ENCODE data around the gene KIRREL1. TPM values are rescaled to one million over a fixed set of nuclear protein-coding genes. Genes with fewer than 3 reads are reported as not detected.

Gene KIRREL1
- total RNA-seq, 4 donors from 2014 or later, result 8.2 to 18.3 (median 12.6) TPM

DNA sequence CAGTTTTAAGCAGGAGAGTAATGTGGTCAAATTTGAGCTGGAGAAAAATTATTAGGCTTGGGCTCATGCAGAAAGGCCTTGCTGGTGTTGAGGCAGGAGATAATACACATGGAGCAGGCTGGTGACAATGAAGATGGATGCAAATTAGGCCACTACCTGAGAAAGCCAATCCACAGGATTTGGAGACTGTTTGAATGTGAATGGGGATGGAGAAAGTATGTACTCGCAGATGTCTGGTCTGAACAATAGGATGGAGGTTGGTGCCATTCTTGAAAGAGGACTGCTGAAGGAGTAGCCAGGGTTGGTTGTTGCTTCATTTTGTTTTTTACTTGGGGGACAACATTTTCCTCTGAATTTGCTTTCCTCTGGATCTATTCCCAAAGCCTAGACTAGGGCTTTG lies 8.0 kb upstream of the KIRREL1 start:
- Histone ChIP-seq H3K4me3 (no peak overlapping the region), H3K27ac (no peak overlapping the region), H3K27me3 (no peaks in the 10 kb centered on the region), H3K4me1 (peaks cover 0 to 6% (median 2%) of the 10 kb centered on the region in 4 donors), H3K36me3 (no peaks in the 10 kb centered on the region), H3K9me3 (no peaks in the 10 kb centered on the region)
- in situ Hi-C loops (cut with MboI; ENCODE audit: low pct_ligation_motif_present in 1 of 4, low pct_unique_long_range_greater_than_20kb in 1 of 4, low sequenced_read_pairs in 3 of 4) (loop anchor here in 3 of 4 donors (10.0 to 25.0 kb wide), 3 partner anchors 102 to 119 kb away; no protein-coding TSS in a partner anchor), intact Hi-C loops (cut with DNase I; ENCODE audit: low total_unique reads) (no loop called here)
- no peak for DNase-seq
- no peak for TF ChIP-seq POLR2AphosphoS5 (IDR thresholded peaks at IDR 0.05)
- no peak for TF ChIP-seq EP300 (IDR thresholded peaks at IDR 0.05; ENCODE audit: low read depth)
- TF ChIP-seq, protein P1, sequence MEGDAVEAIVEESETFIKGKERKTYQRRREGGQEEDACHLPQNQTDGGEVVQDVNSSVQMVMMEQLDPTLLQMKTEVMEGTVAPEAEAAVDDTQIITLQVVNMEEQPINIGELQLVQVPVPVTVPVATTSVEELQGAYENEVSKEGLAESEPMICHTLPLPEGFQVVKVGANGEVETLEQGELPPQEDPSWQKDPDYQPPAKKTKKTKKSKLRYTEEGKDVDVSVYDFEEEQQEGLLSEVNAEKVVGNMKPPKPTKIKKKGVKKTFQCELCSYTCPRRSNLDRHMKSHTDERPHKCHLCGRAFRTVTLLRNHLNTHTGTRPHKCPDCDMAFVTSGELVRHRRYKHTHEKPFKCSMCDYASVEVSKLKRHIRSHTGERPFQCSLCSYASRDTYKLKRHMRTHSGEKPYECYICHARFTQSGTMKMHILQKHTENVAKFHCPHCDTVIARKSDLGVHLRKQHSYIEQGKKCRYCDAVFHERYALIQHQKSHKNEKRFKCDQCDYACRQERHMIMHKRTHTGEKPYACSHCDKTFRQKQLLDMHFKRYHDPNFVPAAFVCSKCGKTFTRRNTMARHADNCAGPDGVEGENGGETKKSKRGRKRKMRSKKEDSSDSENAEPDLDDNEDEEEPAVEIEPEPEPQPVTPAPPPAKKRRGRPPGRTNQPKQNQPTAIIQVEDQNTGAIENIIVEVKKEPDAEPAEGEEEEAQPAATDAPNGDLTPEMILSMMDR (IDR thresholded peaks at IDR 0.05), result no peak
- TF ChIP-seq POLR2A (IDR thresholded peaks at IDR 0.05), result no peak
- WGBS, 2 donors (ENCODE audit: low coverage in 1 of 2), result 83 to 91% methylated on average over 1 of the region's 1 CpG

- no peaks in the 10 kb centered on the region for H3K9me3 ChIP-seq
- DNase-seq, result no peak
- no peak overlapping the region for H3K4me3 ChIP-seq
- H3K36me3 ChIP-seq, result no peaks in the 10 kb centered on the region
- peaks cover 0 to 14% (median 6%) of the 10 kb centered on the region in 4 donors for H3K4me1 ChIP-seq
- H3K27ac ChIP-seq, result no peak overlapping the region
- in situ Hi-C loops (cut with MboI; ENCODE audit: low pct_ligation_motif_present in 1 of 4, low pct_unique_long_range_greater_than_20kb in 1 of 4, low sequenced_read_pairs in 3 of 4), result loop anchor here in 3 of 4 donors (10.0 to 25.0 kb wide), 3 partner anchors 99 to 117 kb away; no protein-coding TSS in a partner anchor
- H3K27me3 ChIP-seq, result peaks cover 10% of the 10 kb centered on the region
- intact Hi-C loops (cut with DNase I; ENCODE audit: low total_unique reads), result no loop called here
- WGBS, 2 donors (ENCODE audit: low coverage in 1 of 2), result 81 to 82% methylated on average over 3 of the region's 3 CpGs
- TF ChIP-seq EP300 (IDR thresholded peaks at IDR 0.05; ENCODE audit: low read depth) (no peak), POLR2A (IDR thresholded peaks at IDR 0.05) (no peak), POLR2AphosphoS5 (IDR thresholded peaks at IDR 0.05) (no peak)
- TF ChIP-seq, protein P1 (IDR thresholded peaks at IDR 0.05), result no peak
Observed at GRCh38 chr1:157988002-157988401, 5.4 kb upstream of the KIRREL1 start.

DNA sequence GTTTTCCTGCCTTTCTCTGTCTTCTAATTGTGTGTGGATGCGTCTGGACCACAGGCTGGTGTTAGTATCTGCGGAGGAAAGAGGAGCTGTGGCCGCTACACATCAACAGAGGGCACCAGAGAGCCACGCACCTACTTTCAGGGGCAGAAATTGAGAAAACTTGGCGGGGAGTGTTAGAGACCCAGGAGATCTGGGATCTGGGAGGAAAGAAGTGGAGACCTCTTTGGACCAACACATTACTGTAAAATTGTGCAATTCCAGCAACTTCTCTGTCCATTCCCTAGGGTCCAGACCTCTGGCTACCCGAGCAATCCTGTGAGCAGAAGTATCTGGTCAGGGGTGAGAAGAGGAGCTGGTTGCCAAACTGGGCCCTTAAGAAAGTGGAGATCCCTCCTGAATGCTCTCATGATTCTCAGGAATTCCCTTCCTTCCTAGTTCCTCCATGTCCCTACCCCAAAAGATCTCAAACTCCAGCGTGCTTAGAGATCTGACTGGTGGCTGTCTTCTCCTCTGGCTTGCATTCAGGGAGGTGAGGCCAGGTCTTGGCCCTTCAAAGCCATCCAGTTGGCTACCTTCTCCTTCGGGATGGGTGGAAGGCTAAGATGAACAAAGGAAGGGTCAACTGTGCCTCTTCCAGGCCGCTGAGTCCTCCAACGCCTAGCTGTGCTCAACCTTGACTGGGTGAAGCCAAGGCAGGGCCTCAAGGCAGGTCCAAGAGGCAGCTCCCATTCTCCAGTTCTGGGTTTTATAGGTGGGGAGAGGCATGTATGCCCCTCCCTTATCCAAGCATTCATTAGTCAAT lies 1.2 kb upstream of the KIRREL1 start:
- in situ Hi-C loops (cut with MboI; ENCODE audit: low pct_ligation_motif_present in 1 of 4, low pct_unique_long_range_greater_than_20kb in 1 of 4, low sequenced_read_pairs in 3 of 4), result loop anchor here in 1 of 4 donors (25.0 kb wide), 1 partner anchor 95 kb away; no protein-coding TSS in a partner anchor
- no peaks in the 10 kb centered on the region for H3K36me3 ChIP-seq
- H3K27me3 ChIP-seq, result peaks cover 20% of the 10 kb centered on the region
- no peak overlapping the region for H3K4me3 ChIP-seq
- TF ChIP-seq, protein P1 (IDR thresholded peaks at IDR 0.05), result peak; percentile 88 to 93 (median 90)
- TF ChIP-seq POLR2A (IDR thresholded peaks at IDR 0.05) (no peak), POLR2AphosphoS5 (IDR thresholded peaks at IDR 0.05) (no peak), EP300 (IDR thresholded peaks at IDR 0.05; ENCODE audit: low read depth) (no peak)
- H3K9me3 ChIP-seq, result no peaks in the 10 kb centered on the region
- WGBS, 2 donors (ENCODE audit: low coverage in 1 of 2), result 40% methylated on average over 10 of the region's 10 CpGs; no CpG with 5 or more reads in 1 of the 2 donors
- peak overlapping the region; percentile 88 to 92 (median 90) for H3K27ac ChIP-seq
- intact Hi-C loops (cut with DNase I; ENCODE audit: low total_unique reads), result loop anchor here (5.0 kb wide), 2 partner anchors 45 to 95 kb away; no protein-coding TSS in a partner anchor
- peaks cover 0 to 26% (median 8%) of the 10 kb centered on the region in 4 donors for H3K4me1 ChIP-seq
- DNase-seq, result peak; percentile 67

GRCh38 chr1:157992833-157993146 lies 655 bp upstream of the KIRREL1 start:
- peaks cover 20% of the 10 kb centered on the region for H3K27me3 ChIP-seq
- peaks cover 0 to 26% (median 8%) of the 10 kb centered on the region in 4 donors for H3K4me1 ChIP-seq
- in situ Hi-C loops (cut with MboI; ENCODE audit: low pct_ligation_motif_present in 1 of 4, low pct_unique_long_range_greater_than_20kb in 1 of 4, low sequenced_read_pairs in 3 of 4), result loop anchor here in 1 of 4 donors (25.0 kb wide), 1 partner anchor 95 kb away; no protein-coding TSS in a partner anchor
- intact Hi-C loops (cut with DNase I; ENCODE audit: low total_unique reads), result loop anchor here (5.0 kb wide), 2 partner anchors 45 to 95 kb away; no protein-coding TSS in a partner anchor
- no peaks in the 10 kb centered on the region for H3K9me3 ChIP-seq
- 9% methylated on average over 8 of the region's 8 CpGs; no CpG with 5 or more reads in 1 of the 2 donors for WGBS, 2 donors (ENCODE audit: low coverage in 1 of 2)
- peak overlapping the region; percentile 88 to 92 (median 90) for H3K27ac ChIP-seq
- no peaks in the 10 kb centered on the region for H3K36me3 ChIP-seq
- DNase-seq, result no peak
- peak overlapping the region in 3 of 4 donors; percentile 65 to 74 (median 73) for H3K4me3 ChIP-seq
- TF ChIP-seq POLR2AphosphoS5 (IDR thresholded peaks at IDR 0.05), result no peak
- TF ChIP-seq EP300 (IDR thresholded peaks at IDR 0.05; ENCODE audit: low read depth), result no peak
- no peak for TF ChIP-seq POLR2A (IDR thresholded peaks at IDR 0.05)

All from transverse colon (tissue), 4 donors.